ENCODE results near the gene TELO2.

Gene TELO2

GRCh38 chr16:1500465-1501150 is 7.4 kb downstream of the TELO2 start:
- DNase-seq: no peak

DNA sequence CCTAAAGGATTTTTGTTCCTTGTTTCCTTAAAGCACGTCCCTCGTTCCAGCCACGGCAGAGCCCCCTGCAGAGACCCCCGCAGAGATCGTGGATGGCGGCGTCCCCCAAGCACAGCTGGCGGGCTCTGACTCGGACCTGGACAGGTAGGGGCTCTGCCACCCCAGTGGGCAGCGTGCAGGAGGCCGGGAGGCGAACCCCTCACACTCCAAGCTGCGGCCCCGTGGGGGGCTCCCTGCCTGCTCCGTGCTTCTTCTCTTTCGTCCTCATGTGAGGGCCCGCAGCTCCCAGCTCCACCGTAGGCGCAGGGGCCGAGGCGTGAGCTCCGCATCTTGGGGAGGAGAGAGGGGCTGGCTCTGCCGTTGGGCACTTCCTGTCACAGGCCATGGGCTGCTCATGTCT is 8.5 kb downstream of the TELO2 start:
- DNase-seq: no peak

GRCh38 chr16:1502092-1503004 is 9.2 kb downstream of the TELO2 start:
- DNase-seq: no peak

DNA sequence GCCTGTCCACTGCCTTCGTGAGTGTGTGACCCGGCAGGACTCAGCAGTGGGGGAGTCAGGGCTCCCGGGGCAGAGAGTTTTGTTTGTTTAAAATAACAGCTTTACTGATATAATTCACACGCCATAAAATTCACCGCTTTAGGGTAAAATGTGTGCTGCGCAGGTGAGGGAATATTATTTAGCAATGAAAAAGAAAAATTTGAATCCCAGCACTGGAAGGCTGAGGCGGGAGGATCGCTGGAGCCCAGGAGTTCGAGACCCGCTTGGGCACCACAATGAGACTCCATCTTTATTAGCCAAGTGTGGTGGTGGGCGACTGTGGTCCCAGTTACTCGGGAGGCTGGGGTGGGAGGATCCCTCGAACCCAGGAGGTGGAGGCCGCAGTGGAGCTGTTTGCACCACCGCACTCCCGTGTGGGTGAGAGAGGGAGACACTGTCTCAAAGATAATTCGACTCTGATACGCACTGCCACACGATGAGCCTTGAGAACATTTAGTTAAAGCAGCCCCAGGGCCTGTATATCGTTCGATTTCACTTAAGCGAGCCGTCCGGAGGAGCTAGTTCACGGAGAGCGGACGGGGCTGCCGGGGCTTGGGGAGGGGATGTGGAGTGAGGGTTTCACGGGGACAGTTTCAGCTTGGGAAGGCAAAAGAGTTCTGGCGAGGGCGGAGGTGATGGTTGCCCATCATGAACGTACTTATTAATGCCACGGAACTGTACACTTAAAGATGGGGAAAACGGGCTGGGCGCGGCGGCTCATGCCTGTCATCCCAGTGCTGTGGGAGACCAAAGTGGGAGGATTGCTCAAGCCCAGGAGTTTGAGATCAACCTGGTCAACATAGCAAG is 10.2 kb downstream of the TELO2 start:
- DNase-seq: no peak

DNA sequence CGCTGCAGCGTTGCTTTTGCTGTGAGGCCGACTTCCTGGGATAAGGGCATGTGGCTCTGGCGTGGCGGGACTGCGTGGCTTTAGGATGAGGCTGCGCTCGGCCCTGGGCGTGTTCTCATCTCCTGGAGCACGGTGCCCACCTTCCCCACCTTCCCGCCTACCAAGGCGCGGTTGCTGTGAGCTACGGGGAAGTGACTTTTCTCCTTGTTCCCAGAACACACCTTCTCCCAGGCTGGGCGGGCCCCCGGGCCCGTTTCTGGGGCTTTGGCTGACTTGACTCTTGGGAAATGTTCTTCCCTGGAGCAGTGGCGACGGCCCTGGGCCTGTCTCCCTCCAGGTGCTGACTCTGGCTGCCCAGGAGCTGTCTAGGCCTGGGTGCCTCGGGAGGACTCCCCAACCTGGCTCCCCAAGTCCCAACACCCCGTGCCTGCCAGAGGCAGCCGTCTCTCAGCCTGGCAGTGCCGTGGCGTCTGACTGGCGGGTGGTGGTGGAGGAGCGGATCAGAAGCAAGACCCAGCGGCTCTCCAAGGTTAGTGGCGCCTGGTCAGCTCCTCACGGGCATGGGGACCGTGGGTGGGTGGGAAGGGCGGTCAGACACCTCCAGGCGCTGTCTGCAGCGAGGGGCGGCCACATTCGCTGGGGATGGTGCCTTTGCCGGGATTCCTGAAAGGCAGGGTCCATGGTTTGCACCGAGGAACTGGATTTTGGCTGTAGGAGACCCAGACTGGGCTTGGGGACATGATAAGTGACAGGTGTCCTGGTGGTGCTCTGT is 12.1 kb downstream of the TELO2 start:
- DNase-seq: no peak

DNA sequence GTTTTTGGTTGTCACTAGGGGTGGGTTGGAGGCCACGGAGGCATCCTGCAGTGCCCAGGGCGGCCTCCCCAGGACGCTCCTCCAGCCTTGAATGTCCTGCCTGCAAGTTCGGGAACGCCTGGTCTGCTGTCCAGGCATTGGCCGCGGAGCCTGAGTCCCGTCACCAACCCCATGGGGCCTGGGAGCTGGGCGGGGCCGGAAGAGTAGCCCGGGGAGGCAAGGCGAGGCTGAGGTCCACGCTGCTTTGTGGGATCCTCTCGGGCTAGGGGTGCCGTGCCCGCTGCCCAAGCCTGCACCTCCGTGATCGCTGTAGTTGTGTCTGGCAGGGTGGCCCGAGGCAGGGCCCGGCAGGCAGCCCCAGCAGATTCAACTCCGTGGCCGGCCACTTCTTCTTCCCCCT is 12.8 kb downstream of the TELO2 start:
- no peak for DNase-seq

DNA sequence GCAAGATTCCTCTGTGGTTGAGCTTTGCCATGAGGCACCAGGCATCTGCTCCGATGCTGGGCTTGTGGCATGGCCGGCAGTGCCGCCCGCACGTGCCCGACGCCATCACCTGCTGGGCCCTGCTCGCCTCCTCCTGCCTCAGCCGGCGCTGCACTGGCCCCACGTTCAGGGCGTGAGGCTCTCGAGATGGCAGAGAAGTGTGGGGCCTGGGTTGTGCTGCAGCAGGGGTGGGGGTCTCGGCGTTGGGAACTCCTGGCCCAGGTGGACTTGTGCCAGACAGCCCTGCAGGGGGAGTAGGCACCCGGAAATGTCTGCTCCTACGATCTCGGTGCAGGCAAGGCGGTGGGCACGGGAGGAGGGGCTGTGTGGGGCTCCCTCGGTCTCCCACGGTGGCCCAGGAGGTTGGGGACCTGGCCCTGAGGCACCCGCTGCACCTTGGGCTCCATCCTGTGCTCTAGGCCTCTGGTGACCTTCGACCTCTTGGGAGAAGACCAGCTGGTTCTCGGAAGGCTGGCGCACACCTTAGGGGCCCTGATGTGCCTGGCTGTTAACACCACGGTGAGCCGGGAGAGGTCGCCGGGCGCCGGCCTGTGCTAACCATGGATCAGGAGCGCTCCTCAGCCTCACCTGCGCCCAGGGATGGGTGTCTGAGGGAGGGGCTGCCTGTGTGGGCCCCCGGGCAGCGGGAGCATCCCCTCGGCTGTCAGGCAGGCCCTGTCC is 13.5 kb downstream of the TELO2 start:
- DNase-seq: no peak

- DNase-seq: no peak
These were observed 15.5 kb downstream of the TELO2 start for GRCh38 chr16:1508494-1509187.

DNA sequence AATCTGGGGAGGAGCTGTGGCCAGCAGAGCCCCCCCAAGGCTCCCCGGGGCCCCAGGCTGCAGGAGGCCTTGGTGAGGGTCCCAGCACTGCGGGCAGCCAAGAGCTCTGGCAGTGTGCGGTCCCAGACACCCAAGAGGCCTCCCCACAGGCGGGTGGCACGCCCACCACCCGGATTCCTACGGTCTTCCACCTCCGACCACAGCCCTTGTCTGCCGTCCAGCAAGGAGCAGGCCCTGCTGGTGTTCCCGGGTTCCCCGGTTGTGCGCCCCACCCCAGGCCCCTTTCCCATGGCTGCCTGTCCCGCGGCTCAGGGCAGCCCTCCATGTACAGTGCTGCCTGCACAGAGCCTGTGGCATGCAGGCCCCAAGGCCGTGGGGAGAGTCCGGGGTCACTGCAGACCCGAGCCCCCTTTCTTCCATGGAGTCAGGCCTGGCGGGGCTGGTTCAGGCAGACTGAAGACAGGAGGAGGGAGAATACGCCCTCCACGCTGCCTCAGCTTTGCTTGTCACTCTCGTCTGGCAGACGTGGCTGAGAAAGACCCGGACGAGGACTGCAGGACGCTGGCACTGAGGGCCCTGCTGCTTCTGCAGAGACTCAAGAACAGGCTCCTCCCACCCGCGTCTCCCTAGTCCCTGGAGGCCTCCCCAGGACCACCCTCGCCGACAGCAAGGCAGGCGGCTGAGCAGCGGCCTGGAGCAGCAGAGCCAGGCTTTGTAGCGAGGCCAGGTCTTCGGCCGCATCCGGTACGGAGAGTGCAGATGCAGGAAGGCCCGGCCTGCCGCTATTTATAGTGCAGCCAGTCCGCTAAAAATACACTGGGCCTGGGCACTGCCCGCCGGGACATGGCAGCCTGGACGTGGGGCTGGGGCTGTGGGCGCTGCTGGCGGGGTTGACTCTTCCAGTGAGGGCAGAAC is 16.4 kb downstream of the TELO2 start:
- DNase-seq: no peak

- DNase-seq: no peak
These were observed 17.1 kb downstream of the TELO2 start for GRCh38 chr16:1510272-1510671.

DNA sequence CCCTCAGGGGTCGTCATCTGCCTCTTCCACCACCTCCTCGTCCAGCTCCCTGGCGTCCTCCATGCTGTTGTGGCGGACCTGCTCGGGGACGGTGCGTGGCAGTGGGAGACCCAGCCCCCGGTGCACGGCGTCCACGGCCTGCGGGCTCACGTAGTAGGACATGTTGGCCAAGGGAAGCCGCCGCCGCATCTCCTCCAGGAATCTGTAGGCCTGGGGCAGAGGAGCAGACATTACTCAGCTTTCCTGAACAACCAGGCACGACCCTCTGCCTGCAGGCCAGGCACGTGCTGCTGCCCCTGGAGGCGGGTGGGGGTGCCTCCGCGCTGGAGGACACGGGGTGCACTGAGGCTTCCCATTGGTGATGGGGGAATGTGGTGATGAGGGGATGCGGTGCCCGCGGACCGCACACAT is 17.8 kb downstream of the TELO2 start:
- DNase-seq: no peak

GRCh38 chr16:1511662-1512569 is 18.8 kb downstream of the TELO2 start:
- DNase-seq: no peak

DNA sequence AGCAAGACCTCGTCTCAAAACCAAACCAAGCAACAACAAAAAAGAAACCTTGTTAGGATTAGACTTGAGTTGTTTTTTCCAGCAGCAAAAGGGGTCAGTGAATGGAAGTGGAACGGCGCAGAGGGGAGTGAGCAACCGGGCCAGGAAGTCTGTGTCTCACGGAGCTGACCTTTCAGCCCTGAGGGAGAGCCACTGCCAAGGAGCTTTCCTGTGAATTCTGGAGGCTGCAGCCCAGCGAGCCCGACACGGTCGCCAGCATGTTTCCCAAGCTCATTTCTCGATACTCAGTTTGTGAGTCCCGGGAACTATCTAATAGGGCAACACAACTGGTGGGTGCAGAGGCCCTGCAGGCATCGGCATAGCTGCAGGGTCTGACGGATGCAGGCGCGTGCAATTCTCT is 19.6 kb downstream of the TELO2 start:
- DNase-seq: no peak

DNA sequence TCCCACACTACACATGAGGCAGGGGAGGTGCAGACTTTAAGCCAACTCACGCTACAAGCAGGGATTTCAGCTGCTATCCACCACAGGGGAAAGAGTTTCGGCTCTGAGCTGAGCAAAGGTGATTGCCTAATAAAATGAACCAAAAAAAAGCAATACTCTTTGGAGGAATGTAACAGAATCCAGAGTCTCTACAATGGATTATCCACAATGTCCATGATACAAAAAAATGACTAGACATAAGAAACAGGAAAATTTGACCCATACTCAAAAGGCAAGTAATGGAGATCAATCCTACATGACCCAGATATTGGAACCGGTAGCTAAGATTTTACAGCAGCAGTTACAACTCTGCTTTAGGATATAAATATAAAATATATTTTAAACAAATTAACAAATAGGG is 21.3 kb downstream of the TELO2 start:
- no peak for DNase-seq

GRCh38 chr16:1518626-1519135 is 25.5 kb downstream of the TELO2 start:
- no peak for DNase-seq

GRCh38 chr16:1519831-1520230 is 26.7 kb downstream of the TELO2 start:
- DNase-seq: no peak

GRCh38 chr16:1520461-1520860 is 27.3 kb downstream of the TELO2 start:
- DNase-seq: no peak

DNA sequence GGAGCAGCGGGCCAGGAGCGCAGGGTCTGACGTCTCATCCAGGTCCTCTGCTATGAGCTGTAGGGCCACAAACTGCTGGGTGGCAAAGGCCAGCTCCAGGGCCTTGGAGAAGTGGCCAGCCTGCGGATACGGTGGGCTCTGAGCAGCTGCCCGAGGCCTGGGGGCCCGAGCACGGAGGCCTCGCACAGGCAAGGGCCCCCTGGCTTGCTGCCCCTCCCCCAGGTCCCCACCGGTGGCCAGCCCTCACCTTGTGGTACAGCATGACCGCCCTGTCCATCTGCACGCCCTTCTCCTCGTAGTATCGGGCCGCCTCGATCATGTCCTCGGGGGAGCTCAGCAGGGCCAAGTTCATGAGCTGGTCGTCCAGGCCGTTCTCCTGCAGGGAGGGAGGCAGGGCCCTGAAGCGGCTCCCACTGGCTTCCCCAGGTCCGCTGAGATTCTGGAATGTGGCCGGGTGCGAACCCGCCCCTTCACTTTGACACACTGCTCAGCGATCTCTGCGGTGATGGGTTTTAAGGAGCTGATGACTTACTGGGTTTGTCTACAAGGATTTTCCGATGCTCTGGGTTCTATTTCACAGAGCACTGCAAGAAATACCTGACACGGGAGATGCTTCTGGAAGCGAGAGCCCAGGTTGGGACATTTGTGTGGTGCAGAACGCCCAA is 30.6 kb downstream of the TELO2 start:
- DNase-seq: no peak
